Stimulated activated CD8-positive, alpha-beta memory T cell treated with anti-CD3 and anti-CD28 coated beads, Interleukin-7, amount 100 ng/mL, for 24 hours (primary cell): ENCODE measurements around the gene PDE11A.
"Not testable (repeated sequence)": the region's sequence is repeated elsewhere in the genome, so short reads cannot be mapped to it uniquely, and the experiment has no call there.

ENCODE experiments used
- DNase-seq: peaks from one replicate; pipeline ENCODE4 v3.0.0-alpha.2; 2020; ENCODE audit warnings: low read depth

Gene PDE11A

DNA sequence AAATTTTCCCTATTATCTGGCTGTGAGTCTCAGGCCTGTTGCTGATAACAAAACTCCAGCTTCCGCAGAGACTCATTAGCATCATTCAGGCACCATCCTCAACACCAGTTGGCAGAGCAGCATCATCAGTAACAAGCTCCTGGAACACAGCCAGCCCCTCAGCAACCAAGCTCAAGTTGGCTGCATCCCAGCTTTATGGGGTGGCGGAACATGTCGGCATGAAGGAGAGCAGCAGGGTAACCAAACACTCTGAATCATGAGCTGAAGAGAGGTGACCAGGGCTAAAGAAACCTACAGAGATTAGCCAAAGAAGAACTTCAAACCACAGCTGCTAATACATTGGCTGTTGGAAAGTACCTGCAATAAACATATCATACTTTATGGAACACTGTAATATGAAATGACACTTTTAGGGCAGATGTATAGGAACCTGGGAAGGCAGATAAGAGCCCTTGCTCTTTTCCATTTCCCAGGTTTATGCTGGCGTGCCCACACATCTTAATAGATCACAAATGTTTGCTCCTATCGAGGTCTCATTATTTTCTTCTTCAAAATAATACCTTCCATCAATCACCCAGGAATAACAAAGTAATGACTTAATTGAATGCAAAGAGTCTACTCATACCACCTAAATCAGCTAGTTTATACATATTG, 63.8 kb downstream of the PDE11A start:
- DNase-seq, result no peak

DNA sequence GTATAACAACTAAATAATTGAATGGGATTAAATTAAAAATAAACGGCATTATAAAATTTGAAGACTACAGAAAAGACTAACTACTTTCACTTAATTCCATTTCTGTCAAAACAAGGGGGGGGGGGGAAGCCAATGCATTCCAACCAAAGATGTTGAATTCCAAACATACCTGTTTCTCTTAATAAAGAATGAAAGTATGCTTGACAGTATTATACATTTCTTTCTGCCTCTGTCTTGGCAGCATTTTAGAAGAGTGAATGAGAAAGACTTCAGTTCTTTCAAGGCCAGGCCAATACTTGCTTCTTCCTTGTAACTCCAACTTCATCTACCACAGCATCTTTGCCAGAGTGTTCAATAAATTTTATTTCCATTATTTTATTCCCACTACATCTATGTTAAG, 65.9 kb downstream of the PDE11A start:
- no peak for DNase-seq

DNA sequence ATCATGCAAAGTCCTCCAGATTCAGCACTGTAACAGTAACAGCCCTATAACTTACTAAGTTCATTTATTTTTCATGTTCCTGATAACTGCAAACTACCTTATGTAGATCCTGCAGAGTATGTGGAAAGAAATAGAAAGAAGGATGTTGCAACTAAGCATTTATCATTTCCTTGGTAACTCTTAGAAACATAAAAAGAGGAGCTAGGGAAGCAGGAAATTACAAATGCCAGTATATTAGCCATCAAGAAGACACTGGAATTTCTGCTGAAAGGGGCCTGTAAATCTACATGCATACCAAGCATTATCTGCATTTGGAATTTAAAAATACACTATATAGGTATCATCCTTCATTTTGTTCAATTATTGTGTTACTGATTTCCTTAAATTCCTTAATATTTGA, 66.8 kb downstream of the PDE11A start:
- DNase-seq, result no peak

DNA sequence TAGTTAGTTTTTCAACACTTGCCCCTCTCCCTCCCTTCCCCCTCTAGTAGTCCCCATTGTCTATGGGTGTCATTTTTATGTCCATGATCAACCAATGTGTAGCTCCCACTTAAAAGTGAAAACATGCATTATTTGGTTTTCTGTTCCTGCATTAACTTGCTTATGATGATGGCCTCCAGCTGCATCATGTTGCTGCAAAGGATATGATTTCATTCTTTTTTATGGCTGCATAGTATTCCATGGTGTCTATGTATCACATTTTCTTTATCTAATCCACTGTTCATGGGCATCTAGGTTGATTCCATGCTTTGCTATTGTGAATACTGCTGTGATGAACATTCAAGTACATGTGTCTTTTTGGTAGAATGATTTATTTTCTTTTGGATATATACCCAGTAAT, 70.5 kb downstream of the PDE11A start:
- no peak for DNase-seq

DNA sequence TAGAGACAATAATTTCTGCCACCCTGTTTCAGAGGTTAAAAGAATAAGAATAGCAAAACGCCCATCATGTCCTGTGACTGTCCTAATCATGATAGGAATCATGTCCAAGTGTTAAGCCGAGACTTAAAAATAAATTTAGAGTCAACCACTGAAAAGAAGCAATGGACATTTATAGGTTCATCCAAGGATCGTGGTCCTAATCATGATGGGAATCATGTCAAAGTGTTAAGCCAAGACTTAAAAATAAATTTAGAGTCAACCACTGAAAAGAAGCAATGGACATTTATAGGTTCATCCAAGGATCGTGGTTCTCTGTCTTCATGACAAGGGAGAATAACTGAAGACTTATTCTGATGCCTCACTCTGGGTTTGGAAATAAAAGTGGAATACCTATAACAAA, 73.6 kb downstream of the PDE11A start:
- DNase-seq, result no peak

DNA sequence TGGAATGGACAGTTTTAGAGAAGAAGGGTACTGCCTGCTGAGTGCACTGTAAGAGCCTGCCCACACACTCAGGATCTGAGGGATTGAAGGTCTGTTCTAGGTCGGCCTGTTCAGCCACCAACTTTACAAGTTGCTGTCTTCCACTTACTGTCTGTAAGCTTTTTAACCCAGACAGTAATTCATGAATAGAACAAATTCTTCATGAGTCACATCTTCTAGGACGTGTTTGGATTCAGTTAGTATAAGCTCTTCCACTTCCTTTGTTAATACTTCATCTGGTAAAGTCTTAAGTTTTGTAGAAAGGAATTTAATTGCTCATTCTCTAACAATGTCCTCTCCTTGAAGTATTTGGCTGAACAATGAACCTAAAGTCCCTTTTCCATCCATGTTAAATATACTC, 74.6 kb downstream of the PDE11A start:
- no peak for DNase-seq

DNA sequence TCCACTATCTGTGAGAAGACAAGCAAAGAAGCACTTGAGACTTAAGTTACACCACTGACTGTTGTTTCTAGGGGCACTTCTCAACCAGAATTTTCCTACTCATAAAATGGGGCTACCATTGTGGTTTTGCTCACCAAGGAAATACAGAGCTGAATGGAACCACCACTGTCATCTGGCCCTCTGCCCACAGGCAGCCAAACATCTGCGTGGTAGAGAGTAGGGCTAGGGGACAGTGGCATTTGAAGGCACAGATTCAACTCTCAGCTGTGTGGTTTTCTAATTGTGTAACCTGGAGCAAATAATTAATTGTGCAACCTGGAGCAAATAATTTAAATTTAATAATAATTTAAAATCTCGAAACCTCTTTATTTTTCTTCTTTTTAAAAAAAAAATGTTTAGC, 79.6 kb downstream of the PDE11A start:
- DNase-seq, result no peak

DNA sequence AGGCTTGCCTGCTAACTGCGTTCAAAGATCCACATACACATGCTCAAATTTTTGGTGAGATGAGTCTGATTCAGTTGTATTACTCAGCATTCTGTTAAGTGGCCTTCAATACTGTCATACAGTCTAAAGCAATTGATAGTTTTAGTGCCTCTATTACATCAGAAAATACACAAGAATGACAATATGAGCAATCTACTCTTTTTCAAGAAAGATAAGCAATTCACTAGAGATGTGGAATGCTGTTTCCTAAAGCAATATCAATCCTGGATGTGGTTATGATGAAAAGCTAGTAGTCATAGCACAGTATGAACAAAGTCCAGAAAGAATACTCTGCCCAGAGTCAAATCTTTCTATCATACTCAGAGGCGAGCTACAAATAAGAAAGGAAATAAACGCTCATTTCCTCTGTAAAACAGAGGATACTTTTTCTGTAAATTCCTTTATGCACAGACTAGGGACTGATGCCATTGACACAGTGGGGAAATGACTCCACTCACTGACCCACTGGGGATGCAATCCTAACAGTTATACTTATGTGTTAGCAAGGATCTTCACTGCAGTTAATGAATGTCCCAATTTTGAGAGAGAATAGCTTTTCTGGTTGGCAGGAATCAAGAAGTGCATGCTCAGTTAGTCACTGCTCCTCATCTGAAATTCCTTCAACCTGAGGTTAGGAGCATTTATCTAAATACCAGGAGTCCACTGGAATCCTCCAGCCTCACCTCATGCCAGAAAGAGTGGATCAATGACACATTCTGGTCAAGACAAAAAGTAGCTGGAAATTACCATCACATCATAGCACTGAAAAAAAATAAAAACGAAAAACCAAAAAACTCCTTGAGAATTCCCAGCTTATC, 83.3 kb downstream of the PDE11A start:
- no peak for DNase-seq

DNA sequence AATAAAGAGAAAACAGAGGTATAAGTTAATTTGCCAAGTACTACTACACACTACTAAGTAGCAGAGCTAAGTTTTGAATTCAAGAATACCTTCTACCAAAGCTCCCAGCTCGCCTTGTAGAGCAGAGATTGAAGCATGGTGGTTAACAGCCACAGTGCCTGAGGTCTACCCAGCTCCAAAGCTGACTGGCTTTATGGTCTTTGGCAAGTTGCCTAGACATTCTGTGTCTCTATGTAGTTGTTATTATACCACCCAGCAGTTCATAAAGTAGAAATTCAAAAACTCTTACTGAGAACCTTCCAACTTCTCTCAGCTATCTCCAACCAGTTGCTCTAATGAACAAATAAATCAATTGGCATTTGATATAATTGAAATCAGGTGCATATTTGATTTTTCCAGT, 87.8 kb downstream of the PDE11A start:
- no peak for DNase-seq

DNA sequence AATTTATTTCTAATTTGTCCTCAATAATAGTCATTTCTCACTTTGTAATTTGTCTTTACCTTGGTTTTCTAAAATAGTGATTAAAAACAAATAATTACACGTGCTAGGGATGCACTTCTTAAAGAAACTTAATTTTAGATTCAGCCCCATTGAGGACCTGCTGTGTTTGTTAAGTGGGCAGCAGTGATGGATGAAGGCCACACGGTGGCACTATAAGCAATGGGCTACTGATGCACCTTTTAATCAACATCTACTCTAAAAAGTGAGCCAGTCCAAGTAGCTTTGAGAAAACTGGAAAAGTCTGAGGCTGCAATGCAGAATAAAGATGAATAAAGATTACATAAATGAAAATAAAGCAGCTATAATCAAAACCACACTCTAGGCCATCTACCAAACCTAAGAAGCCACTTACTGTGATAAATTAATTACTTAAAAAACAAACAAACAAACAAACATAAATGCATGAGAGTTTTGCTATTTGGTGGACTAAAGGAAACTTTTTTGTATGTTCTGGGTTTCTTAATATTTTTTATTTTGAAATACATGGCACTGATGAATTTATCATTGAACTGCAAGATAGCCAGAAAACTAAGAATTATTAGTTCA, 89.3 kb downstream of the PDE11A start:
- no peak for DNase-seq

DNA sequence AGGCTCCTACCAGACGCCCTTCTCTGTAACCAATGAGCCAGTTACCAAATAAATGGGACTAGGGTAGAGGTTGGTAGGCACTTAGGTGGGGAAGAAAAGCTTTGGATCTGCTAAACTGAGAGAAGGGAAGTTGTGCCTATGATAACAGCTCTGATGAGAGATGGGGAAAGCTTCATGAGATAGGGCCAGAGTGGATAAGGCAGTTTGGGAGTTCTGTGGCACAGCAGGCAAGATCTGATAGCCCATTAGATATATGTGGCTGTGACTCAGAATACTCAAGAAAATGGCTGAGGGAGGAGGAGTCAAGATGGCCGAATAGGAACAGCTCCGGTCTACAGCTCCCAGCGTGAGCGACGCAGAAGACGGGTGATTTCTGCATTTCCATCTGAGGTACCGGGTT, 99.8 kb downstream of the PDE11A start:
- no peak for DNase-seq

DNA sequence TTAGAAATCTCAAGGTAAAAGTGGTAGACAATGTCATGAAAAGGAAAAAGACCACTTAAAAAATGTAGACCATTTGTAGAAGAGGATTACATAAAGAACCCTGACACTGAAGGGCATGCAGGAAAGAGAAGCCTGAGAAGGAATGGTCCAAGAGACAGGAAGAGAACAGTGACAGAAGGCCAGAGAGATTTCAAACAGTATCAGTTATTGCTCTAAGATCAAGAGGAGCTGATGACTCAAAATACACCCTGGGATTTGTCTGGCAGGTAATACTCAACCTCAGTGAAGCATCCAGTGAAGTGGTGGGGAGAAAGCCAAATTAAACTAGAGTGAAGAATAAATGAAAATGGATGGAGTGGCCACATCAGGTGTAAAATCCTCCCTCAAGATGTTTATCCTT, 100.5 kb downstream of the PDE11A start:
- no peak for DNase-seq

DNA sequence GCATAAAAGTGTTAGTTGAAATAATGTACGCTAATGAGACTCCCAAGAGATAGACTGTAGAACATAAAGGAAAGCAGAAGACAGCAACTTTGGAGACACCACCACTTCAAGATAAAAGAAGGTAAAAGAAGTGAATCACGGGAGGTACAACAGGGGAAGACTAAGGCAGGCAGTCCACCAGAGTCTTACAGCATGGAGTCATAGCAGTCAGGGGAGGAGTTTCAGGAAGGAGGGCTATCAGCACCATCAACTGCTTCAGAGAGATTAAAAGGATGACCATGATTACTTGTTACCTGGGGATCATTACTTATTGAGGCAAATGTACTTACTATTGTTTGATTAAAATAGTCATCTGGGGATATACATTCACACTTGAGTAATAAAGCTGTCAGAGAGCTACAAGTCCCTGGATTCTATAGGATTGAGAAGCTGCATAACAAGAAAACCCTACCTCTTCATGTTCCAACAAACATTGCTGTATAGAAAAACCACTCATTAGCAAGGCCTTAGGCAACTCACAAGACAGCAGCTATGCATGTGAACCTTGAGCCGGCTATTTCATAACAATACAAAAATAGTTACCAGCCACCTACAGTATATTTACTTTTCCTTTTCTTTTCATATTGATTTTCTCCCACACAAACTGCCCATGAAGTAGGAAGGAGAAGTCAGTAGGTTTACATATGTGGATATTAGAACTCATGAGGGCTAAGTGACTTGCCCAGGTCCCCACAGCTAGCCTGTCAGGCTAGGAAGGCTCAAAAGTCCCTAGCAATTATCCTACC, 101.7 kb downstream of the PDE11A start:
- DNase-seq, result no peak

DNA sequence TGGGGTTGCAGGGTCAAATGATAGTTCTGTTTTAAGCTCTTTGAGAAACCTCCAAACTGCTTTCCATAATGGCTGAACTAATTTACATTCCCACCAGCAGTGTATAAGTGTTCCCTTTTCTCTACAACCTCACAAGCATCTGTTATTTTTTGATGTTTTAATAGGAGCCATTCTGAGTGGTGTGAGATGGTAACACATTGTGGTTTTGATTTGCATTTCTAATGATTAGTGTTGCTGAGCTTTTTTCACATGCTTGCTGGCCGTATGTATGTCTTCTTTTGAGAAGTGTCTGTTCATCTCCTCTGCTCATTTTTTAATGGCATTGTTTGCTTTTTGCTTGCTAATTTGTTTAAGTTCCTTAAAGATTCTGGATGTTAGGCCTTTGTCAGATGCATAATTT, 107.7 kb downstream of the PDE11A start:
- no peak for DNase-seq

DNA sequence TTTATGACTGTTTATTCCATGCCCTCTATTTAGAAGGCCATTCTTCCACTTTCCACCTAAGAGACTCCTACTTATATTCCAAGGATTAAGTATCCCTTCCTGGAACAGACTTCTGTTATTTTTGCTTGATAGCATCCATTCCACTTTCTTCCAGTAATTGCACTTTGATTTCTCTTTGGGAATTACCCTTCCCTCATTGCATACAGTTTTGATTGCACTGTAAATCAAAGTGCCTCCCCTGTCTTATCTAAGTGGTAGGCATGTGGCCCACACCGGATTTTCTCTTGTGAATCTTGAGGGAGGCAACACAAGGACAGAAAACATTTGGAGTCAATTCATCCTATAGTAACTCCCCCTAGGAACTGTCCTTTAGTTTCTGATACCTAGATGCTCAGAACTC, 120.4 kb downstream of the PDE11A start:
- DNase-seq, result no peak

DNA sequence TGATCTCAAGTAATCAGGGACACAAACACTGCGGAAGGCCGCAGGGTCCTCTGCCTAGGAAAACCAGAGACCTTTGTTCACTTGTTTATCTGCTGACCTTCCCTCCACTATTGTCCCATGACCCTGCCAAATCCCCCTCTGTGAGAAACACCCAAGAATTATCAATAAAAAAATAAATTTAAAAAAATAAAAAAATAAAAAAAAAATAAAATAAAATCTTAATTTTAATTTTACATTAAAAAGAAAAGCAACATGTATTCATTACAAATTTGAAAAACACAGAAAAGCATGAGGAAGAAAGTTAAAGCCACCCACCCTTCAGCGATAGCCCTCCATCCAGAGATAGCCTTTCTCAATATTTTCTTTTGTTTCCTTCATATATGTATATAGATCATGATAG, 125.0 kb downstream of the PDE11A start:
- DNase-seq, result not testable (repeated sequence)

DNA sequence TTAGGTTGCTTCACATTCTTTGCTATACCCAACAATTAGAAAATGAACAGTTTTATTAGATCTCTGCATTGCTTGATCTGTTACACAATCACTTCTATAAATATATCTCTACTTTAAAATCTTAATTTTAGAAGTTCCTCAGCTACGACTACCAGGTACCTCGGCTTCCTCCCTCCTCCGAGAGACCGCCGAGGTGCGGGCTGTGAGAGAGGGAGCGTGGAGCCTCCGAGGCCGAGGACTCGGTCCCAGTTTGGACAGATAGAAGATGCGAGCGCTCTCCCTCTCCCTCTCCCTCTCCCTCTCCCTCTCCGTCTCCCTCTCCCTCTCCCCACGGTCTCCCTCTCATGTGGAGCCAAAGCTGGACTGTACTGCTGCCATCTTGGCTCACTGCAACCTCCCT, 128.0 kb downstream of the PDE11A start:
- not testable (repeated sequence) for DNase-seq

DNA sequence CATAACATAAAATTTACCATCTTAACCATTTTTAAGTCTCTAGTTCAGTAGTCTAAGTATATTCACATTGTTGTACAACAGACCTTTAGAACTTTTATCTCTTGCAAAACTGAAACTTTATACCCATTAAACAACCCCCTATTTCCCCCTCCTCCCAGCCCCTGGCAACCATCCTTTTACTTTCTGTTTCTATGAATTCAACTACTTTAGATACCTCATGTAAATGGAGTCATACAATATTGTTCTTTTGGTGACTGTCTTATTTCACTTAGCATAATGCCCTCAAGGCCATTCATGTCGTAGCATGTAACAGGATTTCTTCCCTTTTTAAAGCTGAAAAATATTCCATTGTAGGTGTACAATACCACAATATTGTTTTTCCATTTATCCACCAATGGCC, 129.8 kb downstream of the PDE11A start:
- no peak for DNase-seq

DNA sequence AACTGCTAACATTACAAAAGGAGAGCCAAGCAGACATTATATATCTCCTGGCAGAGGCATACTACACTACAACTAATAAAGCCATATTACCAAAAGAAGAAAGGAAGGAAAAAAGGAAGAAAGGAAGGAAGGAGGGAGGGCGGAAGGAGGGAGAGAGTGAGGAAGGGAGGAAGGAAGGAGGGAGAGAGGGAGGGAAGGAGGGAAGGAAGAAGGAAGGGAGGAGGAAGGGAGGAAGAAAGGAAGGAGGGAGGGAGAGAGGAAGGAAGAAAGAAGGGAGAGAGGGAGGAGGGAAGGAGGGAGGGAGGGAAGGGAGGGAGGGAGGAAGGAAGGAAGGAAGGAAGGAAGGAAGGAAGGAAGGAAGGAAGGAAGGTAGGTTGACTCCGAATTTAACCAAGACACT, 133.4 kb downstream of the PDE11A start:
- DNase-seq, result no peak

DNA sequence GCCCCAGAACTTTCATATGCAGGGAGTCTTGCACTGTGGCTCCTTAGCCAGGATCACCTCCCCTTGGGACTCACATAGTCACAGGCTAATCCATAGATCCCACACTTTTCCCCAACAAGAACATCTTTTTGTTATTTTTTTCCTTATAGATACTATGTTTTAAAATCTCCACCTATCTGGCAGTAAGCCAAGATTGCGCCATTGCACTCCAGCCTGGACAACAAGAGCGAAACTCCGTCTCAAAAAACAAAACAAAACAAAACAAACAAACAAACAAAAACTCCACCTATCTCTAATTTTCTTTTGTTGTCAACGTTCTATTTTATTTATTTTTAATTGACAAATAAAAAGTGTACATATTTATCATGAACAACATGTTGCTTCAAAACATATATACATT, 141.7 kb downstream of the PDE11A start:
- no peak for DNase-seq

DNA sequence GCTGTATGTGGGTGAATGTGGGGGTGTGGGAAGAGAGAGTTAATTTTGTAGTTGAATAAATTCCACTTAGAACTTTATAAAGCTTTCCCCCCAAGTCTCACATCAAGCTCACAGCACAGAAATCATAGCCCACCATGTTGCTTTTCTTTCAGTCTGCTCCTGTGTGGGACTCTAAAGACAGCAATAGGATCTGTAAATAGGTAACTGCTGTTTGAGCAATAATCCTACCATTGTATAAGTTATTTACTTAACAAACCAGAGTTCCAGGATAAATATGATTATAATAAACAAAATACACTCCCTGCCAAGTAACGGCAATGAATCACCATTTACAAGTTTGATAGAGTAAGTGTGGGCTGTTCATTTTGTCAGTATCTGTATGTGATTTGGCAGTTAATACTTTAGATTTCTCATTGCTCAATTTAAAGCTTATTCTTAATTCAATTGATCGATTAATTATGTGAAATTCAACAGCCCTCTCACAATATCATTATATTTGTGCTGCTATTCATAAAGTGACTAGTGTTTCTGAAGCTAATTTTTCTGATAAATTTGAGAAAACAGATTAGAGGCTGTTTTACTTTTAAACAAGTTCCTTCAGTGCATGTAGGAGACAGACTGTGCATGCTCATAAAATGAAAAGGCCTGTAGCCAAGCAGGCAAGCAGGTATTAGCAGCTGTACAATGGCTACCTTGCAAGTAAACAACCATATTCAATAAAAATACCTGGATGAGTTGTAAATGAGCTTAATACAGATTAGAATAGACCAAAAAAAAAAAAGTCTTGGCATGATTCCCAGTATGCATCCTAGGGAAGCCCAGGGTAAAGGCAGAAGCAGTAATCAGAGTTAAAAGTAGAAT, 142.7 kb downstream of the PDE11A start:
- DNase-seq, result no peak

DNA sequence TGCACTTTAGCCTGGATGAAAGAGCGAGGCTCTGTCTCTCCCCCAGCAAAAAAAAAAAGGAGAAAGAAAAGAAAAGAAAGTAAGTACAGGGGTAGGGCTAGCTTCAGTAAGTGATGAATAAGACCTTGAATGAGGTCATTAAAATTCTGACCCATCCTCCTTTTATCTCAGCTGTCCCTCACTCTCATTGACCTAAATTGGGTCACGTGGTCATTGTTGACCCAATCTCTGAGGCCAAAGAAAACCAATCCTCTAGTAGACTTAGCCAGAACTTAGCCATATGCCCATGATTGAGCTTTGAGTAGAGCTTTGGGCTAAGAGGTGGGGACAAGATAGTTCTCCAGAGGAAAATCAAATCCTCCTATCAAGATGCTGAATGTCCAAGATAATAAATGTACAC, 149.3 kb downstream of the PDE11A start:
- DNase-seq, result no peak
